A549 (cell line): ENCODE data around the gene SAPCD2. TPM values are rescaled to one million over a fixed set of nuclear protein-coding genes. Genes with fewer than 3 reads are reported as not detected.
A peak's percentile ranks its signal among the peaks of the same experiment; 100 is the strongest.

Experiments used
- ATAC-seq, 2 experiments: fragments of 200-7000 bp in 1 of 2; fragments of >200 bp in 1 of 2; cut with Nextera tagmentation in 1 of 2; cut with Tn5 transposase in 1 of 2; 3 replicates each; pipeline versions ENCODE4 v1.8.0 to v1.9.1; 2018 to 2020; ENCODE audit warnings: mild to moderate bottlenecking in 1 of 2, moderate library complexity in 1 of 2
- CTCF ChIA-PET: fragments of 300-600 bp; sonication (Branson Sonifier 250); formaldehyde crosslinking; extraction: SDS; loops from one replicate; lab custom pipeline; 2021; ENCODE audit warnings: antibody characterized with exemption, inconsistent platforms; lab: Yijun Ruan, JAX
- POLR2A ChIA-PET: fragments of 350-600 bp; formaldehyde crosslinking; extraction: SDS; loops from one replicate; lab custom pipeline; 2021; ENCODE audit warnings: antibody characterized with exemption, inconsistent platforms; lab: Yijun Ruan, JAX
- DNase-seq, 2 experiments: peaks; one replicate each; pipeline versions ENCODE4 v3.0.0 to v3.0.0-alpha.2; 2011 to 2016; ENCODE audit warnings: low read depth in 1 of 2, low spot score in 1 of 2
- FAIRE-seq: peaks from 2 replicates; lab custom pipeline; 2011; peaks lifted over from hg19 to GRCh38; lab: Jason Lieb, UNC
- H3K27ac ChIP-seq, 2 experiments: fragments of >200 bp; sonication (Bioruptor Twin); formaldehyde crosslinking; 3 replicates each; pipeline ENCODE4 v1.5.1; 2016 to 2017
- H3K4me1 ChIP-seq: fragments of >200 bp; sonication (Bioruptor Twin); formaldehyde crosslinking; 3 replicates; pipeline ENCODE4 v1.6.1; 2016
- H3K4me2 ChIP-seq: fragments of >200 bp; sonication (Bioruptor Twin); formaldehyde crosslinking; 3 replicates; pipeline ENCODE4 v1.6.1; 2016
- H3K4me3 ChIP-seq: fragments of >200 bp; sonication (Bioruptor Twin); formaldehyde crosslinking; 3 replicates; pipeline ENCODE4 v1.5.1; 2016
- H3K9me3 ChIP-seq: fragments of >200 bp; sonication (Bioruptor Twin); formaldehyde crosslinking; 3 replicates; pipeline ENCODE4 v1.6.1; 2016
- CBX2 ChIP-seq: fragments of 200-600 bp; sonication (generic); IDR thresholded peaks from 2 replicates; pipeline ENCODE4 v1.6.1; 2016; ENCODE audit warnings: low read depth, mild to moderate bottlenecking, borderline replicate concordance
- CHD2 ChIP-seq: fragments of 150-350 bp; IDR thresholded peaks from 2 replicates; pipeline ENCODE4 v1.6.1; 2014; ENCODE audit warnings: low read length; ENCODE audit not compliant: partially characterized antibody
- EHF ChIP-seq: fragments of 250-450 bp; sonication (Bioruptor Pico); IDR thresholded peaks from 2 replicates; pipeline ENCODE4 v1.5.0; 2020; ENCODE audit warnings: mild to moderate bottlenecking
- ESRRA ChIP-seq: fragments of 150-350 bp; IDR thresholded peaks from 2 replicates; pipeline ENCODE4 v1.6.1; 2014; ENCODE audit warnings: mild to moderate bottlenecking, low read length, borderline replicate concordance
- HOXB13 ChIP-seq: fragments of 250-450 bp; sonication (Bioruptor Pico); IDR thresholded peaks from 2 replicates; pipeline ENCODE4 v1.5.0; 2020; ENCODE audit warnings: low read depth, mild to moderate bottlenecking, moderate library complexity
- KDM1A ChIP-seq: fragments of 200-600 bp; sonication (generic); IDR thresholded peaks from 2 replicates; pipeline ENCODE4 v1.6.1; 2016; ENCODE audit warnings: low read depth, mild to moderate bottlenecking
- MYC ChIP-seq: IDR thresholded peaks from 2 replicates; pipeline ENCODE4 v1.6.1; 2012; ENCODE audit warnings: mild to moderate bottlenecking, inconsistent platforms, low read length, improper control_type of control experiment, borderline replicate concordance
- POLR2AphosphoS2 ChIP-seq: conservative IDR thresholded peaks from 2 replicates; pipeline ENCODE4 v1.6.1; 2012; ENCODE audit warnings: low read length, improper control_type of control experiment, inconsistent platforms
- RAD21 ChIP-seq, 2 experiments: fragments of >200 bp in 1 of 2; sonication (Bioruptor Twin) in 1 of 2; formaldehyde crosslinking in 1 of 2; IDR thresholded peaks in 1 of 2; conservative IDR thresholded peaks in 1 of 2; 2 replicates in 1 of 2; 3 replicates in 1 of 2; pipeline ENCODE4 v1.6.1; 2012 to 2018; ENCODE audit warnings: inconsistent platforms in 1 of 2
- RARB ChIP-seq: fragments of 250-450 bp; sonication (Bioruptor Pico); IDR thresholded peaks from 2 replicates; pipeline ENCODE4 v1.8.0; 2021; ENCODE audit warnings: mild to moderate bottlenecking, moderate library complexity
- RFX5 ChIP-seq: fragments of 450-650 bp; IDR thresholded peaks from 2 replicates; pipeline ENCODE4 v1.7.1; 2014; ENCODE audit warnings: antibody characterized with exemption, mild to moderate bottlenecking, moderate library complexity
- SMC3 ChIP-seq: fragments of >200 bp; sonication (Bioruptor Twin); formaldehyde crosslinking; IDR thresholded peaks from 3 replicates; pipeline ENCODE4 v1.6.1; 2018; ENCODE audit warnings: inconsistent platforms
- ZC3H11A ChIP-seq: fragments of 450-650 bp; IDR thresholded peaks from 2 replicates; pipeline ENCODE4 v1.6.1; 2014; ENCODE audit warnings: antibody characterized with exemption, mild to moderate bottlenecking
- ZFP36 ChIP-seq: fragments of 450-650 bp; IDR thresholded peaks from 2 replicates; pipeline ENCODE4 v1.6.1; 2014; ENCODE audit warnings: borderline replicate concordance; ENCODE audit not compliant: partially characterized antibody
- ZNF302 ChIP-seq: fragments of 250-450 bp; sonication (Bioruptor Pico); IDR thresholded peaks from 2 replicates; pipeline ENCODE4 v1.9.0; 2021; ENCODE audit warnings: inconsistent platforms, mild to moderate bottlenecking, moderate library complexity
- ZSCAN20 ChIP-seq: fragments of 250-450 bp; sonication (Bioruptor Pico); IDR thresholded peaks from 2 replicates; pipeline ENCODE4 v1.8.0; 2022; ENCODE audit warnings: mild to moderate bottlenecking, moderate library complexity
- WGBS: methylation state at CpG from one replicate; pipeline ENCODE4 v1.1.6; 2017; ENCODE audit errors: missing lambda C conversion rate; 5-methylcytosine and 5-hydroxymethylcytosine counted together
- polyA plus RNA-seq, 4 experiments: library from polyadenylated mRNA; depleted of rRNA in 3 of 4; stranded (reverse); fragments of >200 nt; fragmentation: RNase III in 1 of 4; extraction: RNeasy Plus Mini Kit Qiagen cat#74134 plus additional on column Dnase treatment in 1 of 4; gene quantifications; 2 replicates in 3 of 4; 3 replicates in 1 of 4; pipeline ENCODE4 v1.2.3, GENCODE V29; 2011 to 2017
- TF ChIP-seq, protein P1 (sequence below): IDR thresholded peaks from 2 replicates; pipeline ENCODE4 v1.6.1; 2012
- TF ChIP-seq, protein P2 (sequence below): fragments of >200 bp; sonication (Bioruptor Twin); formaldehyde crosslinking; IDR thresholded peaks from 3 replicates; pipeline ENCODE4 v1.6.1; 2016
- TF ChIP-seq, protein P3 (sequence below): fragments of 250-450 bp; sonication (Bioruptor Pico); IDR thresholded peaks from 2 replicates; pipeline ENCODE4 v1.5.0; 2021; ENCODE audit warnings: mild to moderate bottlenecking, moderate library complexity, borderline replicate concordance
- TF ChIP-seq, protein P4 (sequence below): fragments of 450-650 bp; IDR thresholded peaks from 2 replicates; pipeline ENCODE4 v1.6.1; 2014; ENCODE audit warnings: antibody characterized with exemption
- TF ChIP-seq, protein P5 (sequence below): fragments of >200 bp; sonication (Bioruptor Twin); formaldehyde crosslinking; IDR thresholded peaks from 3 replicates; pipeline ENCODE4 v1.5.1; 2016
- TF ChIP-seq, protein P6 (sequence below): IDR thresholded peaks from 2 replicates; pipeline ENCODE4 v1.6.1; 2012
- TF ChIP-seq, protein P7 (sequence below): fragments of >200 bp; sonication (Bioruptor Twin); formaldehyde crosslinking; IDR thresholded peaks from 2 replicates; pipeline ENCODE4 v1.6.1; 2016

The SAPCD2 gene
- polyA plus RNA-seq, 2 of the 4 experiments (the other 2 are of a cell fraction): 6.9 to 14.6 TPM

DNA sequence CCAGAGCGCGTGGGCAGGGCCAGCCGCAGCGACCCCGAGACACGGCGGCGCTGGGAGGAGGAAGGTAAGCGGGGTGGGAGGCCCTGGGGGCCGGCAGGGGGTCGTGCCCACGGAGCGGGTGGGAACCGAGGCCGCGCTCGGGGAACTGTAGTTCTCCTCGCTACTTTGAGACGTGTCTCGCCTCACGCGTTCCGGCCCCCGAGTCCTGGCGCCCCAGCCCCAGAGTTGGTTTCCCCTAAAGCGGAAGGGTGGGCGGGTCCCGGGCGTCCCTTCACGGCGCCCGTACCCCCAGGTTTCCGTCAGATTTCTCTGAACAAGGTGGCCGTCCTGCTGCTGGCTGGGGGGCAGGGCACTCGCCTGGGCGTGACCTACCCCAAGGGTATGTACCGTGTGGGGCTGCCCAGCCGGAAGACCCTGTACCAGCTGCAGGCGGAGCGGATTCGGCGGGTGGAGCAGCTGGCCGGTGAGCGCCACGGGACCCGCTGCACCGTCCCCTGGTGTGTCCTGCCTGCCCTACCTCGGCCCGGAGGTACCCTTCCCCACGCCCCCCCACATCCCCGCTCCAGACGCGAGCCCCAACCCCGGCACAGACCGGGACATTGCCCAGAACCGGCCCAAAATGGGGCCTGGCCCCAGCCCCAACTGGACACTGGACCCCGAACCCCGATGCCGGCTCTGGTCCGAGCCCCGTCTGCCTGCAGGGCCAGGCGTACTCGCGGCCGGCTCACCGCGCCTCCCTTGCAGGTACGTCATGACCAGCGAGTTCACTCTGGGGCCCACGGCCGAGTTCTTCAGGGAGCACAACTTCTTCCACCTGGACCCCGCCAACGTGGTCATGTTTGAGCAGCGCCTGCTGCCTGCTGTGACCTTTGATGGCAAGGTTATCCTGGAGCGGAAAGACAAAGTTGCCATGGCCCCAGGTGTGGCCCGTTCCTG is 7.7 kb upstream of the SAPCD2 start:
- Histone ChIP-seq H3K4me1 (peaks cover 16% of the 10 kb centered on the region), H3K27ac (peak overlapping the region; percentile 72 to 92), H3K9me3 (no peaks in the 10 kb centered on the region), H3K4me3 (peak overlapping the region; percentile 66), H3K4me2 (peak overlapping the region; percentile 95)
- no peak for ATAC-seq
- POLR2A ChIA-PET: no interaction called here
- CTCF ChIA-PET: interaction anchor here (2.1 to 24.0 kb wide), 4 partner anchors 9 to 32 kb away, joined by 7 to 321 read pairs (median 14); partner anchors contain the start of genes MAN1B1, NPDC1 and SAPCD2
- WGBS: 75% methylated on average over 41 of the region's 76 CpGs
- TF ChIP-seq, protein P1, sequence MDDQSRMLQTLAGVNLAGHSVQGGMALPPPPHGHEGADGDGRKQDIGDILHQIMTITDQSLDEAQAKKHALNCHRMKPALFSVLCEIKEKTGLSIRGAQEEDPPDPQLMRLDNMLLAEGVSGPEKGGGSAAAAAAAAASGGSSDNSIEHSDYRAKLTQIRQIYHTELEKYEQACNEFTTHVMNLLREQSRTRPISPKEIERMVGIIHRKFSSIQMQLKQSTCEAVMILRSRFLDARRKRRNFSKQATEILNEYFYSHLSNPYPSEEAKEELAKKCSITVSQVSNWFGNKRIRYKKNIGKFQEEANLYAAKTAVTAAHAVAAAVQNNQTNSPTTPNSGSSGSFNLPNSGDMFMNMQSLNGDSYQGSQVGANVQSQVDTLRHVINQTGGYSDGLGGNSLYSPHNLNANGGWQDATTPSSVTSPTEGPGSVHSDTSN: no peak
- TF ChIP-seq, protein P2, sequence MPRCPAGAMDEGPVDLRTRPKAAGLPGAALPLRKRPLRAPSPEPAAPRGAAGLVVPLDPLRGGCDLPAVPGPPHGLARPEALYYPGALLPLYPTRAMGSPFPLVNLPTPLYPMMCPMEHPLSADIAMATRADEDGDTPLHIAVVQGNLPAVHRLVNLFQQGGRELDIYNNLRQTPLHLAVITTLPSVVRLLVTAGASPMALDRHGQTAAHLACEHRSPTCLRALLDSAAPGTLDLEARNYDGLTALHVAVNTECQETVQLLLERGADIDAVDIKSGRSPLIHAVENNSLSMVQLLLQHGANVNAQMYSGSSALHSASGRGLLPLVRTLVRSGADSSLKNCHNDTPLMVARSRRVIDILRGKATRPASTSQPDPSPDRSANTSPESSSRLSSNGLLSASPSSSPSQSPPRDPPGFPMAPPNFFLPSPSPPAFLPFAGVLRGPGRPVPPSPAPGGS: 0 out of 3 replicates have a peak, but pooled peaks have one; percentile 11
- FAIRE-seq: no peak
- no peak for DNase-seq

DNA sequence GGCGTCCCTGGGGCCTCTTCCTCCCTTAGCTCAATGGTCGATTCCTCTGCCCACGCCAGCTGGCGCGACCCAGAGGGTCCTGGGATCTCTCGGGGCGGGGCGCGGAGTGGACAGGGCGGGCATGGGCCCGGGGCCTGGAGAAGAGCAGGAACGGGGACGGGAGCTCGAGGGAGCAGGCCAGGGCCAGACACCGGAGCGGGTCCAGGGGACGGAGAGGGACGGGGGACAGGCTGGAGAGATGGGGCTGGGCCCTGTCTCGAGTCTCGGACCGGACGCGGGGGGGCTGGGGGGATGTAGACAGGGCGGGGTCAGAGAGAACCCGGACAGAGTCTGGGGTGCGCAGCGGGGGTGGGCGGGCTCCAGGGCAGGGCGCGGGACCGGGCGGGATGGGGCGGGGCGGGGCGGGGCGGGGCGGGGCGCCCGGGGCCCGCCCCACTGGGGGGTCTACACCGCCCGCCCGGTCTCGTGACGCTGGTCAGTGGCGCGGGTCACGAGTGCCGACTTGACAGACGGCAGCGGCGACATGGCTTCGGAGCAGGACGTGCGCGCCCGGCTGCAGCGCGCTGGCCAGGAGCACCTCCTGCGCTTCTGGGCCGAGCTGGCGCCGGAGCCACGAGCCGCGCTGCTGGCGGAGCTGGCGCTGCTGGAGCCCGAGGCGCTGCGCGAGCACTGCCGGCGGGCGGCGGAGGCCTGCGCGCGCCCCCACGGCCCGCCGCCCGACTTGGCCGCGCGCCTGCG is 6.8 kb upstream of the SAPCD2 start, which contains the start of gene UAP1L1:
UAP1L1 (plus strand) TSS at position 508 of the 738 bp plus-strand sequence; CDS start at position 524, 16 bp downstream.
- H3K9me3 ChIP-seq: no peaks in the 10 kb centered on the region
- no peak for FAIRE-seq
- ATAC-seq: peak; percentile 62 to 67
- peak within 1 kb of the TSS; percentile 72 to 92 for H3K27ac ChIP-seq
- CTCF ChIA-PET: interaction anchor here (1.2 to 24.0 kb wide), 7 partner anchors 9 to 159 kb away, joined by 3 to 321 read pairs (median 7); partner anchors contain the start of genes ABCA2, MAN1B1, NPDC1 and SAPCD2
- H3K4me1 ChIP-seq: peaks cover 11% of the 10 kb centered on the region
- DNase-seq: peak in 1 of 2 experiments; percentile 44
- WGBS: 27% methylated on average over 20 of the region's 87 CpGs
- POLR2A ChIA-PET: interaction anchor here (1.1 kb wide), 1 partner anchor 9 kb away, joined by 4 read pairs; the partner anchor contains the start of gene MAN1B1
- H3K4me3 ChIP-seq: peak within 1 kb of the TSS; percentile 66
- peak within 1 kb of the TSS; percentile 95 for H3K4me2 ChIP-seq
- no peak for TF ChIP-seq ZSCAN20
- TF ChIP-seq, protein P3, sequence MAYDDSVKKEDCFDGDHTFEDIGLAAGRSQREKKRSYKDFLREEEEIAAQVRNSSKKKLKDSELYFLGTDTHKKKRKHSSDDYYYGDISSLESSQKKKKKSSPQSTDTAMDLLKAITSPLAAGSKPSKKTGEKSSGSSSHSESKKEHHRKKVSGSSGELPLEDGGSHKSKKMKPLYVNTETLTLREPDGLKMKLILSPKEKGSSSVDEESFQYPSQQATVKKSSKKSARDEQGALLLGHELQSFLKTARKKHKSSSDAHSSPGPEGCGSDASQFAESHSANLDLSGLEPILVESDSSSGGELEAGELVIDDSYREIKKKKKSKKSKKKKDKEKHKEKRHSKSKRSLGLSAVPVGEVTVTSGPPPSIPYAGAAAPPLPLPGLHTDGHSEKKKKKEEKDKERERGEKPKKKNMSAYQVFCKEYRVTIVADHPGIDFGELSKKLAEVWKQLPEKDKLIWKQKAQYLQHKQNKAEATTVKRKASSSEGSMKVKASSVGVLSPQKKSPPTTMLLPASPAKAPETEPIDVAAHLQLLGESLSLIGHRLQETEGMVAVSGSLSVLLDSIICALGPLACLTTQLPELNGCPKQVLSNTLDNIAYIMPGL (CRISPR knock-in tag): no peak
- no peak for TF ChIP-seq CBX2
- TF ChIP-seq, protein P4, sequence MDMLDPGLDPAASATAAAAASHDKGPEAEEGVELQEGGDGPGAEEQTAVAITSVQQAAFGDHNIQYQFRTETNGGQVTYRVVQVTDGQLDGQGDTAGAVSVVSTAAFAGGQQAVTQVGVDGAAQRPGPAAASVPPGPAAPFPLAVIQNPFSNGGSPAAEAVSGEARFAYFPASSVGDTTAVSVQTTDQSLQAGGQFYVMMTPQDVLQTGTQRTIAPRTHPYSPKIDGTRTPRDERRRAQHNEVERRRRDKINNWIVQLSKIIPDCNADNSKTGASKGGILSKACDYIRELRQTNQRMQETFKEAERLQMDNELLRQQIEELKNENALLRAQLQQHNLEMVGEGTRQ: no peak
- TF ChIP-seq, protein P5, sequence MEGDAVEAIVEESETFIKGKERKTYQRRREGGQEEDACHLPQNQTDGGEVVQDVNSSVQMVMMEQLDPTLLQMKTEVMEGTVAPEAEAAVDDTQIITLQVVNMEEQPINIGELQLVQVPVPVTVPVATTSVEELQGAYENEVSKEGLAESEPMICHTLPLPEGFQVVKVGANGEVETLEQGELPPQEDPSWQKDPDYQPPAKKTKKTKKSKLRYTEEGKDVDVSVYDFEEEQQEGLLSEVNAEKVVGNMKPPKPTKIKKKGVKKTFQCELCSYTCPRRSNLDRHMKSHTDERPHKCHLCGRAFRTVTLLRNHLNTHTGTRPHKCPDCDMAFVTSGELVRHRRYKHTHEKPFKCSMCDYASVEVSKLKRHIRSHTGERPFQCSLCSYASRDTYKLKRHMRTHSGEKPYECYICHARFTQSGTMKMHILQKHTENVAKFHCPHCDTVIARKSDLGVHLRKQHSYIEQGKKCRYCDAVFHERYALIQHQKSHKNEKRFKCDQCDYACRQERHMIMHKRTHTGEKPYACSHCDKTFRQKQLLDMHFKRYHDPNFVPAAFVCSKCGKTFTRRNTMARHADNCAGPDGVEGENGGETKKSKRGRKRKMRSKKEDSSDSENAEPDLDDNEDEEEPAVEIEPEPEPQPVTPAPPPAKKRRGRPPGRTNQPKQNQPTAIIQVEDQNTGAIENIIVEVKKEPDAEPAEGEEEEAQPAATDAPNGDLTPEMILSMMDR: no peak
- TF ChIP-seq, protein P6, sequence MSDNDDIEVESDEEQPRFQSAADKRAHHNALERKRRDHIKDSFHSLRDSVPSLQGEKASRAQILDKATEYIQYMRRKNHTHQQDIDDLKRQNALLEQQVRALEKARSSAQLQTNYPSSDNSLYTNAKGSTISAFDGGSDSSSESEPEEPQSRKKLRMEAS: 0 out of 2 replicates have a peak, but pooled peaks have one; percentile 12
- TF ChIP-seq EHF: no peak
- TF ChIP-seq HOXB13: no peak
- TF ChIP-seq MYC: no peak
- TF ChIP-seq RARB (CRISPR knock-in tag): no peak
- no peak for TF ChIP-seq ESRRA
- TF ChIP-seq, protein P7, sequence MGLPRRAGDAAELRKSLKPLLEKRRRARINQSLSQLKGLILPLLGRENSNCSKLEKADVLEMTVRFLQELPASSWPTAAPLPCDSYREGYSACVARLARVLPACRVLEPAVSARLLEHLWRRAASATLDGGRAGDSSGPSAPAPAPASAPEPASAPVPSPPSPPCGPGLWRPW: no peak
- TF ChIP-seq ZNF302 (CRISPR knock-in tag): no peak
- TF ChIP-seq ZFP36: no peak
- no peak for TF ChIP-seq RFX5
- TF ChIP-seq, protein P2: 0 out of 3 replicates have a peak, but pooled peaks have one; percentile 21
- TF ChIP-seq ZC3H11A: no peak
- TF ChIP-seq KDM1A: no peak
- no peak for TF ChIP-seq SMC3
- no peak for TF ChIP-seq RAD21 (conservative IDR thresholded peaks at IDR 0.05 in 1 of 2, IDR thresholded peaks at IDR 0.05 in 1 of 2)
- TF ChIP-seq CHD2: no peak
- no peak for TF ChIP-seq POLR2AphosphoS2
